MM.1S (cell line): Measurements from ENCODE around the gene ALG10.

Experiments used
- DNase-seq: peaks from one replicate; pipeline ENCODE4 v3.0.0-alpha.2; 2015
- H2AFZ ChIP-seq: fragments of 300-600 bp; sonication (generic); 2 replicates; pipeline ENCODE4 v1.6.0; 2016; ENCODE audit warnings: antibody characterized with exemption, low read length
- H3F3A ChIP-seq: fragments of 300-600 bp; sonication (generic); 2 replicates; pipeline ENCODE4 v1.6.1; 2016; ENCODE audit warnings: mild to moderate bottlenecking, antibody characterized with exemption, low read length, moderate library complexity, mixed read lengths; ENCODE audit not compliant: insufficient read depth
- H3K27ac ChIP-seq: fragments of 300-600 bp; sonication (generic); 2 replicates; pipeline ENCODE4 v1.5.1; 2016; ENCODE audit warnings: mild to moderate bottlenecking, low read length
- H3K27me3 ChIP-seq: fragments of 300-600 bp; sonication (generic); replicated peaks from 2 replicates; pipeline ENCODE4 v1.6.0; 2016; ENCODE audit warnings: low read length; ENCODE audit not compliant: insufficient read depth
- H3K36me3 ChIP-seq: fragments of 300-600 bp; sonication (generic); replicated peaks from 2 replicates; pipeline ENCODE4 v1.6.1; 2016; ENCODE audit warnings: mild to moderate bottlenecking, low read length, mixed read lengths; ENCODE audit not compliant: insufficient read depth
- H3K4me1 ChIP-seq: fragments of 300-600 bp; sonication (generic); 2 replicates; pipeline ENCODE4 v1.6.1; 2016; ENCODE audit warnings: low read length, mixed read lengths
- H3K4me2 ChIP-seq: fragments of 300-600 bp; sonication (generic); 2 replicates; pipeline ENCODE4 v1.6.0; 2016; ENCODE audit warnings: low read depth, low read length
- H3K4me3 ChIP-seq: fragments of 300-600 bp; sonication (generic); 2 replicates; pipeline ENCODE4 v1.5.1; 2016; ENCODE audit warnings: low read length, mixed read lengths
- H3K79me2 ChIP-seq: fragments of 300-600 bp; sonication (generic); 2 replicates; pipeline ENCODE4 v1.6.1; 2016; ENCODE audit warnings: mixed run types, low read length, mixed read lengths
- H3K9ac ChIP-seq: fragments of 300-600 bp; sonication (generic); 2 replicates; pipeline ENCODE4 v1.6.1; 2016; ENCODE audit warnings: low read length, mixed read lengths
- H3K9me2 ChIP-seq: fragments of 300-600 bp; sonication (generic); replicated peaks from 2 replicates; pipeline ENCODE4 v1.6.1; 2016; ENCODE audit warnings: mild to moderate bottlenecking, low read length, mixed read lengths; ENCODE audit not compliant: insufficient read depth
- H3K9me3 ChIP-seq: fragments of 300-600 bp; sonication (generic); replicated peaks from 2 replicates; pipeline ENCODE4 v1.6.1; 2016; ENCODE audit warnings: mild to moderate bottlenecking, low read length, mixed read lengths; ENCODE audit not compliant: insufficient read depth
- H4K20me1 ChIP-seq: fragments of 300-600 bp; sonication (generic); 2 replicates; pipeline ENCODE4 v1.6.1; 2016; ENCODE audit warnings: mild to moderate bottlenecking, low read length, moderate library complexity, mixed read lengths; ENCODE audit not compliant: insufficient read depth
- EZH2 ChIP-seq: fragments of 300-600 bp; sonication (generic); optimal IDR thresholded peaks from 2 replicates; pipeline ENCODE3; 2017; ENCODE audit warnings: low read depth, mild to moderate bottlenecking, antibody characterized with exemption, low read length, mixed read lengths
- EZH2phosphoT487 ChIP-seq: fragments of 300-600 bp; sonication (generic); IDR thresholded peaks from 2 replicates; pipeline ENCODE4 v1.6.1; 2018; ENCODE audit warnings: antibody characterized with exemption, low read length
- TF ChIP-seq, protein P1 (sequence below): fragments of 300-600 bp; sonication (generic); IDR thresholded peaks from 2 replicates; pipeline ENCODE4 v1.5.1; 2016; ENCODE audit warnings: antibody characterized with exemption, low read length, mixed read lengths

The ALG10 gene

DNA sequence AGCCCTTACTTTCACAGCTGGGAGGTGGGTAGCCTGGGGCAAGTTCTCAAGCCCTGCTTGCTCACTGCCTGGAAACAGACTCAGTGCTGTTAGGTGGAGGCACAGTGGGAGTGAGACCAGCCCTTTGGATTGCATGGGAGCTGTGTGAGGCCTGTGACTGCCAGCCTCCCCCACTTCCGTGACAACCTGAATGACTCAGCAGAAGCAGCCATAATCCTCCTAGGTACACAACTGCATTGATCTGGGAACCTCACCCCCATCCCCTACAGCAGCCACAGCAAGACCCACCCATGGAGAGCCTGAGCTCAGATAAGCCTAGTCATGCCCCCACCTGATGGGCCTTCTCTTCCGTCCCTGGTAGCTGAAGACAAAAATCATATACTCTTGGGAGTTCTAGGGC, 26.4 kb downstream of the ALG10 start:
- Histone ChIP-seq H3K4me2 (no peak overlapping the region), H3K9me2 (no peaks in the 10 kb centered on the region), H2AFZ (no peak overlapping the region), H3K27me3 (no peaks in the 10 kb centered on the region), H3K79me2 (no peaks in the 10 kb centered on the region), H4K20me1 (no peaks in the 10 kb centered on the region), H3K36me3 (no peaks in the 10 kb centered on the region; the same call in 1 of the 2 replicates), H3F3A (no peaks in the 10 kb centered on the region), H3K4me1 (no peaks in the 10 kb centered on the region), H3K27ac (no peak overlapping the region), H3K9me3 (no peaks in the 10 kb centered on the region), H3K9ac (no peak overlapping the region), H3K4me3 (no peak overlapping the region)
- TF ChIP-seq EZH2phosphoT487 (no peak), EZH2 (no peak)
- TF ChIP-seq, protein P1, sequence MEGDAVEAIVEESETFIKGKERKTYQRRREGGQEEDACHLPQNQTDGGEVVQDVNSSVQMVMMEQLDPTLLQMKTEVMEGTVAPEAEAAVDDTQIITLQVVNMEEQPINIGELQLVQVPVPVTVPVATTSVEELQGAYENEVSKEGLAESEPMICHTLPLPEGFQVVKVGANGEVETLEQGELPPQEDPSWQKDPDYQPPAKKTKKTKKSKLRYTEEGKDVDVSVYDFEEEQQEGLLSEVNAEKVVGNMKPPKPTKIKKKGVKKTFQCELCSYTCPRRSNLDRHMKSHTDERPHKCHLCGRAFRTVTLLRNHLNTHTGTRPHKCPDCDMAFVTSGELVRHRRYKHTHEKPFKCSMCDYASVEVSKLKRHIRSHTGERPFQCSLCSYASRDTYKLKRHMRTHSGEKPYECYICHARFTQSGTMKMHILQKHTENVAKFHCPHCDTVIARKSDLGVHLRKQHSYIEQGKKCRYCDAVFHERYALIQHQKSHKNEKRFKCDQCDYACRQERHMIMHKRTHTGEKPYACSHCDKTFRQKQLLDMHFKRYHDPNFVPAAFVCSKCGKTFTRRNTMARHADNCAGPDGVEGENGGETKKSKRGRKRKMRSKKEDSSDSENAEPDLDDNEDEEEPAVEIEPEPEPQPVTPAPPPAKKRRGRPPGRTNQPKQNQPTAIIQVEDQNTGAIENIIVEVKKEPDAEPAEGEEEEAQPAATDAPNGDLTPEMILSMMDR = no peak
- no peak for DNase-seq

DNA sequence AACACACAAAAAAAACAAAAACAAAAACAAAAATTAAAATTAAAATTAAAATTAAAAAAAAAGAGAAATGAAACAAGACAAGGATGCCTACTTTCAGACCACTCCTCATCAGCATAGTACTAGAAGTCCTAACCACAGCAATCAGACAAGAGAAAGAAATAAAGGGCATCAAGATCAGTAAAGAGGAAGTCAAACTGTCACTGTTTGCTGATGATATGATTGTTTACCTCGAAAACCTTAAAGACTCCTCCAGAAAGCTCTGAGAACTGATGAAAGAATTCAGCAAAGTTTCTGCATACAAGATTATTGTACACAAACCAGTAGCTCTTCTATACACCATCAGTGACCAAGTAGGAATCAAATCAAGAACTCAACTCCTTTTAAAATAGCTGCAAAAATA, 29.2 kb downstream of the ALG10 start:
- TF ChIP-seq, protein P1 = no peak
- no peak for TF ChIP-seq EZH2phosphoT487
- no peak for TF ChIP-seq EZH2
- H3K4me1 ChIP-seq = no peaks in the 10 kb centered on the region
- no peak overlapping the region for H3K4me2 ChIP-seq
- H3K9me3 ChIP-seq = no peaks in the 10 kb centered on the region
- no peaks in the 10 kb centered on the region for H3K79me2 ChIP-seq
- no peak overlapping the region for H3K27ac ChIP-seq
- H3K9me2 ChIP-seq = no peaks in the 10 kb centered on the region
- H3K36me3 ChIP-seq = no peaks in the 10 kb centered on the region; the same call in 1 of the 2 replicates
- DNase-seq = no peak
- H2AFZ ChIP-seq = no peak overlapping the region
- no peak overlapping the region for H3K4me3 ChIP-seq
- no peaks in the 10 kb centered on the region for H4K20me1 ChIP-seq
- no peak overlapping the region for H3K9ac ChIP-seq
- no peaks in the 10 kb centered on the region for H3F3A ChIP-seq
- no peaks in the 10 kb centered on the region for H3K27me3 ChIP-seq

DNA sequence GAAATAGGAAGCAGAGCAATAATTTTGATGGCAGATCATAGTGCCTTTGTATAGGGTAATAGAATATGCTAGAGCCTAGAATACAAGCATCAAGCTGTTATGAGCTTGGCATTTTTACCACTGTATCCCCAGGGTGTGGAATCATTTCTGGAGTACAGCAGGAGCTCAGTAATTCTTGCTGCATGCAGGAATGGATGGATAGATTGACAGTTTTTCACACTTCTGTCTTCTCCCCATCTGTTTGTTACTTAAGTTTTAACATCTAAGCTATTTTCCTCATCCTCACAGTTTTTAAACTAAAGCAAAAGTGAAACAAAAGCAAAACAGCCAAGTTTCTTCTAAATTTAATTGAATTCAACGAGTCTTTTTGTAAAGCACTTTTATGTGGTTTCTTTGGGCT, 32.6 kb downstream of the ALG10 start:
- no peaks in the 10 kb centered on the region for H3K9me2 ChIP-seq
- no peaks in the 10 kb centered on the region for H3K27me3 ChIP-seq
- H4K20me1 ChIP-seq = no peaks in the 10 kb centered on the region
- DNase-seq = no peak
- H3K79me2 ChIP-seq = no peaks in the 10 kb centered on the region
- no peaks in the 10 kb centered on the region for H3K36me3 ChIP-seq
- no peaks in the 10 kb centered on the region for H3K9me3 ChIP-seq
- H2AFZ ChIP-seq = peak overlapping the region; percentile 16; the same call in 1 of the 2 replicates
- no peak overlapping the region for H3K9ac ChIP-seq
- H3F3A ChIP-seq = no peaks in the 10 kb centered on the region
- H3K4me1 ChIP-seq = no peaks in the 10 kb centered on the region
- no peak overlapping the region for H3K27ac ChIP-seq
- H3K4me3 ChIP-seq = no peak overlapping the region
- no peak for TF ChIP-seq EZH2
- TF ChIP-seq EZH2phosphoT487 = no peak
- TF ChIP-seq, protein P1 = no peak
- peak overlapping the region; percentile 32; the same call in 1 of the 2 replicates for H3K4me2 ChIP-seq
